Germinal center (tissue), 1 donor: Measurements from ENCODE around the gene AGMAT.
"Not testable (repeated sequence)": the region's sequence is repeated elsewhere in the genome, so short reads cannot be mapped to it uniquely, and the experiment has no call there.

Experiments used
- DNase-seq: peaks from one replicate; pipeline ENCODE4 v3.0.0; 2012; ENCODE audit warnings: mixed read lengths, low spot score

The AGMAT gene

GRCh38 chr1:15616373-15617172 lies 31.7 kb upstream of the AGMAT start:
- no peak for DNase-seq

GRCh38 chr1:15610167-15610566 lies 25.3 kb upstream of the AGMAT start:
- DNase-seq, result no peak

- DNase-seq, result no peak
Observed at GRCh38 chr1:15609631-15610030, 24.8 kb upstream of the AGMAT start.

GRCh38 chr1:15605398-15606383 lies 20.8 kb upstream of the AGMAT start:
- DNase-seq, result no peak

- DNase-seq, result not testable (repeated sequence)
Observed at GRCh38 chr1:15604400-15604799, 19.5 kb upstream of the AGMAT start.

GRCh38 chr1:15603966-15604282 lies 19.1 kb upstream of the AGMAT start:
- DNase-seq, result not testable (repeated sequence)

- peak; percentile 98 for DNase-seq
Observed at GRCh38 chr1:15603050-15603965, 18.5 kb upstream of the AGMAT start.

- DNase-seq, result no peak
Observed at GRCh38 chr1:15598436-15598835, 13.6 kb upstream of the AGMAT start.

- DNase-seq, result no peak
Observed at GRCh38 chr1:15595809-15596617, 11.2 kb upstream of the AGMAT start.

GRCh38 chr1:15592285-15592684 lies 7.4 kb upstream of the AGMAT start:
- DNase-seq, result no peak

GRCh38 chr1:15583016-15583706 lies 1.7 kb downstream of the AGMAT start:
- DNase-seq, result no peak

GRCh38 chr1:15579683-15580047 lies 5.2 kb downstream of the AGMAT start:
- DNase-seq, result peak; percentile 17

- peak; percentile 70 for DNase-seq
Observed at GRCh38 chr1:15578921-15579682, 5.7 kb downstream of the AGMAT start.

GRCh38 chr1:15577691-15578090 lies 7.2 kb downstream of the AGMAT start:
- no peak for DNase-seq

- no peak for DNase-seq
Observed at GRCh38 chr1:15575549-15576150, 9.2 kb downstream of the AGMAT start.

GRCh38 chr1:15574741-15575140 lies 10.1 kb downstream of the AGMAT start:
- DNase-seq, result no peak

- DNase-seq, result no peak
Observed at GRCh38 chr1:15573477-15573876, 11.4 kb downstream of the AGMAT start.

GRCh38 chr1:15571266-15571665 lies 13.6 kb downstream of the AGMAT start:
- peak; percentile 19 for DNase-seq

GRCh38 chr1:15570861-15571260 lies 14.0 kb downstream of the AGMAT start:
- no peak for DNase-seq
